Glomerular visceral epithelial cell (primary cell): Measurements from ENCODE around the gene MON2.
"Not testable (repeated sequence)": the region's sequence is repeated elsewhere in the genome, so short reads cannot be mapped to it uniquely, and the experiment has no call there.

Source experiments
- DNase-seq: peaks from one replicate; pipeline ENCODE4 v3.0.0-alpha.2; 2016; ENCODE audit errors: extremely low spot score

MON2 gene

GRCh38 chr12:62559366-62559765 is 92.7 kb downstream of the MON2 start:
- DNase-seq = not testable (repeated sequence)

- no peak for DNase-seq
These were observed 96.2 kb downstream of the MON2 start for GRCh38 chr12:62562846-62563245.

GRCh38 chr12:62575036-62575435 is 108.4 kb downstream of the MON2 start:
- DNase-seq = no peak

- no peak for DNase-seq
These were observed 109.9 kb downstream of the MON2 start for GRCh38 chr12:62576503-62576902.

GRCh38 chr12:62578726-62579125 is 112.1 kb downstream of the MON2 start:
- DNase-seq = no peak

GRCh38 chr12:62581288-62582064 is 114.8 kb downstream of the MON2 start:
- peak; percentile 49 for DNase-seq

- no peak for DNase-seq
These were observed 115.4 kb downstream of the MON2 start for GRCh38 chr12:62582065-62582366.

GRCh38 chr12:62584619-62585018 is 118.0 kb downstream of the MON2 start:
- no peak for DNase-seq

- DNase-seq = no peak
These were observed 120.2 kb downstream of the MON2 start for GRCh38 chr12:62586850-62587249.

GRCh38 chr12:62588916-62589315 is 122.3 kb downstream of the MON2 start:
- no peak for DNase-seq

GRCh38 chr12:62597253-62597652 is 130.6 kb downstream of the MON2 start:
- DNase-seq = no peak

- no peak for DNase-seq
These were observed 132.2 kb downstream of the MON2 start for GRCh38 chr12:62598846-62599245.

GRCh38 chr12:62599854-62600437 is 133.3 kb downstream of the MON2 start:
- DNase-seq = no peak

GRCh38 chr12:62601765-62602164 is 135.1 kb downstream of the MON2 start:
- no peak for DNase-seq

GRCh38 chr12:62602255-62603060 is 135.8 kb downstream of the MON2 start:
- DNase-seq = peak; percentile 91

- DNase-seq = peak; percentile 84
These were observed 136.6 kb downstream of the MON2 start for GRCh38 chr12:62603061-62603810.

- DNase-seq = no peak
These were observed 137.1 kb downstream of the MON2 start for GRCh38 chr12:62603811-62604098.

GRCh38 chr12:62604373-62604772 is 137.7 kb downstream of the MON2 start:
- DNase-seq = no peak

- DNase-seq = peak; percentile 33
These were observed 138.2 kb downstream of the MON2 start for GRCh38 chr12:62604871-62605270.

- DNase-seq = no peak
These were observed 139.4 kb downstream of the MON2 start for GRCh38 chr12:62605981-62606380.

GRCh38 chr12:62606654-62607053 is 140.0 kb downstream of the MON2 start:
- no peak for DNase-seq

GRCh38 chr12:62613081-62613480 is 146.5 kb downstream of the MON2 start:
- no peak for DNase-seq
